H4 (cell line): ENCODE measurements around the gene CREBL2. TPM values are rescaled to one million over a fixed set of nuclear protein-coding genes. Genes with fewer than 3 reads are reported as not detected.
"Not testable (repeated sequence)": the region's sequence is repeated elsewhere in the genome, so short reads cannot be mapped to it uniquely, and the experiment has no call there.

Source experiments
- DNase-seq: peaks from one replicate; pipeline ENCODE4 v3.0.0-alpha.2; 2015; ENCODE audit warnings: low spot score
- total RNA-seq: library from RNA; depleted of rRNA; stranded (reverse); fragments of >200 nt; shearing (Covaris generic); gene quantifications from 2 replicates; pipeline ENCODE4 v1.2.3, GENCODE V29; 2014

CREBL2 gene
- total RNA-seq, 1 experiment from 2014 or later = 29.9 TPM

- DNase-seq = no peak
Measured at GRCh38 chr12:12636641-12637040, 25.0 kb downstream of the CREBL2 start.

- DNase-seq = not testable (repeated sequence)
Measured at GRCh38 chr12:12639995-12640394, 28.3 kb downstream of the CREBL2 start.

- DNase-seq = no peak
Measured at GRCh38 chr12:12641650-12642049, 30.0 kb downstream of the CREBL2 start.

GRCh38 chr12:12642916-12643315, 31.2 kb downstream of the CREBL2 start:
- no peak for DNase-seq

- no peak for DNase-seq
Measured at GRCh38 chr12:12645485-12645884, 33.8 kb downstream of the CREBL2 start.

- not testable (repeated sequence) for DNase-seq
Measured at GRCh38 chr12:12645968-12646367, 34.3 kb downstream of the CREBL2 start.

- no peak for DNase-seq
Measured at GRCh38 chr12:12646483-12647072, 34.9 kb downstream of the CREBL2 start.

- no peak for DNase-seq
Measured at GRCh38 chr12:12648284-12648683, 36.6 kb downstream of the CREBL2 start.

GRCh38 chr12:12648951-12649650, 37.4 kb downstream of the CREBL2 start:
- DNase-seq = no peak

- DNase-seq = no peak
Measured at GRCh38 chr12:12651752-12652151, 40.1 kb downstream of the CREBL2 start.

GRCh38 chr12:12652704-12653103, 41.0 kb downstream of the CREBL2 start:
- not testable (repeated sequence) for DNase-seq

- DNase-seq = no peak
Measured at GRCh38 chr12:12653922-12654321, 42.2 kb downstream of the CREBL2 start.

- no peak for DNase-seq
Measured at GRCh38 chr12:12654691-12655460, 43.2 kb downstream of the CREBL2 start.

- DNase-seq = no peak
Measured at GRCh38 chr12:12660201-12660600, 48.5 kb downstream of the CREBL2 start.

GRCh38 chr12:12661086-12661856, 49.6 kb downstream of the CREBL2 start:
- no peak for DNase-seq

GRCh38 chr12:12663644-12664294, 52.1 kb downstream of the CREBL2 start:
- DNase-seq = no peak

- DNase-seq = no peak
Measured at GRCh38 chr12:12665194-12665593, 53.5 kb downstream of the CREBL2 start.

- DNase-seq = no peak
Measured at GRCh38 chr12:12668005-12668404, 56.3 kb downstream of the CREBL2 start.

- no peak for DNase-seq
Measured at GRCh38 chr12:12669020-12669419, 57.3 kb downstream of the CREBL2 start.

- peak; percentile 72 for DNase-seq
Measured at GRCh38 chr12:12671850-12672660, 60.4 kb downstream of the CREBL2 start.

GRCh38 chr12:12673296-12673695, 61.6 kb downstream of the CREBL2 start:
- no peak for DNase-seq
